NCI-H524 treated with DMSO at 0.1 percent for 48 hours (cell line): ENCODE data around the gene RHBG.
"Not testable (repeated sequence)": the region's sequence is repeated elsewhere in the genome, so short reads cannot be mapped to it uniquely, and the experiment has no call there.

Source experiments
- DNase-seq: peaks from one replicate; lab custom pipeline; 2025; lab: John Stamatoyannopoulos, UW

The RHBG gene

DNA sequence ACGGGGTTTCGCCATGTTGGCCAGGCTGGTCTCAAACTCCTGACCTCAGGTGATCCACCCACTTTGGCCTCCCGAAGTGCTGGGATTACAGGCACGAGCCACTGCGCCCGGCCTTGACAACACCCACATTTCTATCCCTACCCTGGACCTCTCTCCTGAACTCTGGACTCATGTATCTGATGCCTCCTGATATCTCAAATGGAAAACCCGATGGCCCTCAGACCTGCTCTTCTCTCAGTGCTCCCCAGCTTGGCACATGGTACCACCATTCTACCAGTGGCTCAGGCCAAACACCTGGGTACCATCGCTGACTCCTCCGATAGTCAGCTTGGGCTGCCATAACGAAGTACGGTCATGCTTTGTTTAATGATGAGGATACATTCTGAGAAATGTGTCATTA lies 8.5 kb upstream of the RHBG start:
- no peak for DNase-seq

DNA sequence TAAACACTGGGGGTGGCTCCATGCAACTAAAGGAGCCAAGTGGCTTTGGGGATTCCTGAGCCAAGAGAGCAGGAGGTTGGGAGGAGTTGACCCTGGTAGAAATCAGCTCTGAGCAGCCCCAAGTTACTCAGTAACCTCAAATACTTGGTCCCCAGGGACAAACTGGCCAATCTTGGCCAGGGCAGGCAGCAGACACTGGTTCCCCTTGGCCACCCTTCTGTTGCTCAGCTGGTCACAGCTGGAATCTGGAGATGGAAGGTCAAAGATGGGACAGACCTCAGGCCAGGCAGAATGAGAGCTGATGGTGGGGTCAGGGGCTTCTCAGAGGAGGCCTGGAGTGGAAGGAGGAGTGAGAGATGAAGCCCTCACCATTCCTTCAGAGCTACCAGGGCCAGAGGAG lies 3.3 kb upstream of the RHBG start:
- no peak for DNase-seq

DNA sequence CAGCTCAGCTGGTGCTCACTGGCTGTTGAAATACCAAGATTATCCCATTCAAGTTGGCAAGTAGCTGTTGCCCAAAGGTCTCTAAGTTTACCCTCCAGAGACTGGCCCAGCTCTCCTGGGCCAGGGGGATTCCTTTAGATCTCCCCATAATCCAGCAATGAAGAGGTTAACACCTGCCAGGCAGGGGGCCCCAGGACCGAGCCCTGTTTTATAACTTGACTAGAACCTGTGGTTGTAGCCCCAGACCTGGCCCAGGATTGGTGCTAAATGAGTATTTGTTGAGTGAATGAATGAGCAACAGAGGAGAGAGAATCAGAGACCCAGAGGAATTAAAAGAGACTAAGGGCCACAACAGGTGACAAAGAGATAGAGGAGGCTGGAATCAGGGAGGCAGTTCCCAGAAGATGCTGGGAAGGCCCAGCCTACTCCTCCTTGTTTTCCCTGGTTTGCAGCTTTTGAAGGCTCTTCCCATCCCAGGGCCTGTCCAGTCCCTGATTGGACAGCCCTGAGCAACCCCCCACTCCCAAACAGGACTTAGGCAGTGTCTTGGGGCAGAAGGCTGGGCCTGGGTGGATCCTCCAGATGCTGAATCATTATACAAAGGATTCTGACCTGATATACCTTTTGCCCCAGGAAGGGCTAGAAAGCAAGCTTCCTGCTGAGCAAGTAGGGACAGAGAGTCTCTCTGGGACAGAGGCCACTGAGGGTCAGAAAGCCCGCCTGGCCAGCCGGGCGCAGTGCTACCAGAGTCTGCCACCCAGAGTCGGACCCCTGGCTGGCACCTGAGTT lies 2.4 kb upstream of the RHBG start:
- DNase-seq, result no peak

DNA sequence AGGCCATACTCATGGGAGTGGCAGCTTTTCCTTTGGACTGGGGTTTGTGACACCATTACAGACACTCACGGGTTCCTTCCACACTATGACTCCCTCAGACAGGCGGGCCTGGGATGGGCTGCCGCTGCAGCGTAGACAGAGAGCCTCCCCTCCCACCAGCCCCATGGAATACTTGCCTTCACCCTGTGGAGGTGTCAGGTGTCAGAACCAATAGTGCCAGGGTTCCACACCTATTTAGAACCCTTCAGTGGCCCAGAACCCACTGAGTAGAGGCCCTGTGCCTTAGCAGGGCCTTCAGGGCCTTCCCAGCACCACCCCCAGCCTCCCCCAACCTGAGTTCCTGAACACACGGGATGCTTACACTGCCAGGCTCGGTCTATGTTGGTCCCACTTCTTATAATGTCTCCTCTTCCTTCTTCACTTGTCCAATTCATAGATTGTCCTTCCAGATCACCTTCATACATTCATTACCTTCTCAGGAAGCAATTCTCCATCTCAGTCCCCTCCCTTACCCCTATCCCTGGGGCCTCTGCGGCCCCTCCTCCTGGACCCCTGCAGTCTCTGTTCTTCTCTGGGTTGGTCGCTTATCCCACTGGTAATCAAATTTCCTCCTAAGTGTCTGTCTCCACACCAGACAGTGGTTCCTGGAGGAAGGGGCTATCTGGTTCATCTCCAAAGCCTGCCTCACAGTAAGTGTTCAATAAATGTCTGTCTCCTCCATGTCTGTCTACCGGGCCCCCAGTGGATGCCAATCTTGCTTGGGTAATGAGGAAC lies 1.4 kb upstream of the RHBG start:
- no peak for DNase-seq

DNA sequence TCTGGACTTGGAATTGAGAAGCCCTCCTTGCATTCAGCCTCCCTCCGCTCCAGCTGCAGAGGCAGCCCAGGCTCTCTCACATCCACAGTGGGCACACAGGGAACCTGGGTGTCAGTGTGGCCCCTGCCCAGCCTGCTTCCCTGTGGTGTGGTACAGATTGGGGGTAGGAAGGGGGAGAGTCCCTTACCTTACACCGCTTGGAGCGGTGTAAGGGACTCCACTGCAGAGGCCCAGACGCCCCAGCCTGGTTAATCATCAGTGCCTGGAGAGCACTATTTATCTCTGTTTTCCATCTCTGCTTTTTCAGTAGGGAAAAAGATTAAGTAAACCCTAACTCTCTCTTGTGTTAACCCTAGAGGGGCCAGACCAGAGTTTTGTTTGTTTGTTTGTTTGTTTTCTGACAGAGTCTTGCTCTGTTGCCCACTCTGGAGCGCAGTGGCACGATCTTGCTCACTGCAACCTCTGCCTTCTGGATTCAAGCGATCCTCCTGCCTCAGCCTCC lies 803 bp upstream of the RHBG start:
- no peak for DNase-seq

DNA sequence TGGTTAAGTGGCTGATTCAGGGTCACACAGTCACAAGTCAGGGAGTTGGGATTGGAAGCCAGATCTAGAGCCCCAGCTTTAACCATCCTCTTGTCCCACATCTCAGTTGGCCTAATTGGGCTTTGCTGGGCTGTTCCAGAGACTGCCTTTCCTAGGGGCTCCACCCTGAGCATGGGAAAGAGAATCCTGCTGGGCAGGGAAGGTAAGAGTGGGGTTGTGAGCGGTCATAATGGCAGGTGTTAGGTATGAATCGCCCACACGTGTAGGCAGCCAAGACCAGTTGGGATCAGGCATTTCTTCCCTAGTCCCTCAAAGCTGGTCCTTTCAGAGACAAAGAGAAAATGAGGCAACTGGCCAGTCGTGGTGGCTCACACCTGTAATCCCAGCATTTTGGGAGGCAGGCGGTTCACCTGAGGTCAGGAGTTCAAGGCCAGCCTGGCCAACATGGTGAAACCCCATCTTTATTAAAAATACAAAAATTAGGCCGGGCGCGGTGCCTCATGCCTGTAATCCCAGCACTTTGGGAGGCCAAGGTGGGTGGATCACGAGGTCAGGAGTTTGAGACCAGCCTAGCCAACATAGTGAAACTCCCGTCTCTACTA lies 775 bp downstream of the RHBG start:
- not testable (repeated sequence) for DNase-seq

DNA sequence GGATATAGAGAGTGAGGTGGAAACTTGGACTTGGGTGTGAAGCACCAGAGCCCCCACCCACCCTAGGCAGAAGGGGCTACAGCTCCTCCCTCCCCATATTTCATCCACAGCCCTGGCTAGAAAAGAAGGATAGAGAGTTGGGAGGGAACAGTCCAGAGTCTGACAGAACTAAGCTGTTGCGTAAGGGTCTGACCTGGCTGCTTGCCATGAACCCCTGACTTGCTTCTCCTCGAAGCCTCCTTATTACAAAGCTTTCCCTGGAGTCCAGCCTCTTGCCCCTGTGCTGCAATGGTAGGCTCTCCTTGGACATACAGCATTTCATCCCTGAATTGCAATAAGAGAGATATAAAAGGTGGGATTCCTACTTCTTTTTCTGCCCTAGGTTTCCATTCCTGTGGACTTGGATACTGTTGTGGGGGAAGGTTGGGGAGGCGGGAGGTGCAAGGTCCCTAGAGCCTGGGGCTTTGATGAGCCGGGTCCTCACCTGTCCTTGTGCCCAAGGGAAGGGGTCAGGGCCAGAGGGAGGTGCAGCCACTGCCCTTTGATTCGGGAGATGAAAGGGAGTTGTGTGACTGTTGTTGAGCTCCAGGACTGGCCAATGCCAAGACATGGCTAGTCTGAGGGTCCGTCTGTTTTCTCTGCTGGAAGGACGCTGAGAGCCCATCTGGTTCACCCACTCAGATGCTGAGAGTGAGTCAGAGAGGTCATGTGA lies 2.7 kb downstream of the RHBG start:
- DNase-seq, result peak; percentile 28

DNA sequence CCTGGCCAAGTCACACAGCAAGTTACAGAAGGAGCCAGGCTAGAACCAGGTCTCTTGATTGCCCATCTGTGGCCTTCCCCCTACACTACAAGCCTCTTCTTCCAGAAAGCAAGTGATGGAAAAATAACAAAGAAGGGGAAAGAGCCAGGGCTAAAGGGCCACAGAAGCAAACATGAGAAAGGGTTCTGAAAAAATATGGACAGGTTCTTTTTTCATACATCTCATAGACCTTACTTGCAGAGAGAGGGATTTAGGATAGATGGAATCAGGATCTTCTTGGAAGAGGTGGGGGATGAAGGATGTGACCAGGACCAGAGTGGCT lies 3.2 kb downstream of the RHBG start:
- no peak for DNase-seq

DNA sequence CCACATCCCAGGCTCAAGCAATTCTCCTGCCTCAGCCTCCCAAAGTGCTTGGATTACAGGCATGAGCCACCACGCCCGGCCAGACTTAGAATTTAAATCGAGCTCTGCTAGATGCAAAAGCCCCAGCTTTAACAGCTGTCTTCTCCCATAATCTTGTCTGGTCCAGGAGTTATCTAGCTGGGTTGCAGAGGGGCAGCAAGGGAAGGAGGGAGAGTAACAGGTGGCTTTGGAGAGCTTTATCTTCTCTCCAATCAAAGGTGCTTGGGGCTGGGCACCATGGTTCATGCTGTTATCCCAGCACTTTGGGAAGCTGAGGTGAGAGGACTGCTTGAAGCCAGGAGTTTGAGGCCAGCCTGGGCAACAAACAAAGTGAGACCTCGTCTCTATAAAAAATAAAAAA lies 3.9 kb downstream of the RHBG start:
- DNase-seq, result peak; percentile 42

DNA sequence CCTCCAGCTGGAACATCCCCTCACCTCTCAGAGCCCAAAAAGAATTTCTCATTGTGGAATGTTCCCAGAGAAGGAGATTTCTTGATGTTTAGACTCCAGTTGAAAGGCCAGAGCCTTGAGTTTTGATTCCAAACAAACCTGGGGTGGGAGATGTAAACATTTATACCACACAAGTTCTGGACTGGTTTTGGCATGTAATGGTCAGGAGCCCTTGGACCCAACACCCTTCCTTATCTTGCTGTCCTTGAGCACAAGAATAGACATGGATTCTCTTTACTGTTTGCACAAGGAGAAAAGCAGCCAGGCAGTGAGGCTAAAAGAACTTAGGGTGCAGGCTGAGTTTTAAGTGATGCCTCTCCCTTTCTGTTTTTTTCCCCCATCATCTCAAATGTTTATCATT lies 4.5 kb downstream of the RHBG start:
- DNase-seq, result no peak

DNA sequence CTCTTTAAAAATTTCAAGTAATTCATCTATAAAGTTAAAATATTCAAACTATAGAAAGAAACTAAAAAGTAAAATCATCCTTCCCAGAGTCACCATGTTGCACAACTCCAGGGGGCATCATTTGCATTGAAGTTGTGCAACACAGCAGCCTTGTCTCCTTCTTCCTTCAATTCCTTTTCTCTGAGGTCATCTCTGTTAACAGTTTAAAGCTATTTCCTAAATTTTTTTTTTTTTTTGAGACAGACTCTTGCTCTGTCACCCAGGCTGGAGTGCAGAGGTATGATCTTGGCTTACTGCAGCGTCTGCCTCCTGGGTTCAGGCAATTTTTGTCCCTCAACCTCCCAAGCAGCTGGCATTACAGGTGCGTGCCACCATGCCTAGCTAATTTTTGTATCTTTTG lies 7.1 kb downstream of the RHBG start:
- no peak for DNase-seq

DNA sequence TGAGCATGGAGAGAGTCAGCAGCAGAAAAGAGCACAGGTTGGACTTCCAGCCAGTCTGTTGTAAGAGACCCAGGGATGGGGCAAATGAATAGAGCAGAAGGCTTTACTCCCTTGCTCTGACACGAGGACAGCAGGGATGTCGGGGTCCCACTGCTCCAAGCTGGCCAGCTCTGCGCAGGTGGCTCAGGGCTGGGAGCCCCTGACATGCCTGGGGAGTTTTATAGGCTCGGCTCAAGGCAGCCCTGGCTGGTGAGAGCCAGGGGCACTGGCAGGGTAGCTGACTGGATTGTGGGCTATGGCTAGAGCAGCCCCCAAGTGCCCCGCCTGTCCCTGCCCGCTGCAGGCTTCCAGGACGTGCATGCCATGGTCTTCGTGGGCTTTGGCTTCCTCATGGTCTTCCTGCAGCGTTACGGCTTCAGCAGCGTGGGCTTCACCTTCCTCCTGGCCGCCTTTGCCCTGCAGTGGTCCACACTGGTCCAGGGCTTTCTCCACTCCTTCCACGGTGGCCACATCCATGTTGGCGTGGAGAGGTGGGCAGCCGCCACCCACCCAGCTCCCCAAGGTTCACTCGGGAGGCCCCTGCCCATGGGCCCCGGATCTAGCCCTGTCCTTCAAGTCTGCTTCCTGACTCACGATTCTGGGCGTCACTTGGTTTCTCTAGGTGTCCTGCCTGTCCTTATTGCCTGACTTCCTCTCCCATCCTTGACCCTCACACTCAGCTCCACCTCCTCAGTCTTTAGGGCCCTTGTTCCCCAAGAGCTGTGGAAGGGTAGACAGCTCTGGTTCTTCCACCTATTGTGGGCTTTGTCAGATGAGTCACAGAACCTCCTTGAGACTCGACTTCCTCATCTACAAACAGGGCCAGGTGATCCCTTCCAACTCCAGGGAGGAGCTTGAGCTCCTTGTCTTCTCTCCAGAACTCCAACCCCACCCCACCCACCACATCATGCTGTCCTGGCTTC lies 8.2 kb downstream of the RHBG start:
- DNase-seq, result no peak

DNA sequence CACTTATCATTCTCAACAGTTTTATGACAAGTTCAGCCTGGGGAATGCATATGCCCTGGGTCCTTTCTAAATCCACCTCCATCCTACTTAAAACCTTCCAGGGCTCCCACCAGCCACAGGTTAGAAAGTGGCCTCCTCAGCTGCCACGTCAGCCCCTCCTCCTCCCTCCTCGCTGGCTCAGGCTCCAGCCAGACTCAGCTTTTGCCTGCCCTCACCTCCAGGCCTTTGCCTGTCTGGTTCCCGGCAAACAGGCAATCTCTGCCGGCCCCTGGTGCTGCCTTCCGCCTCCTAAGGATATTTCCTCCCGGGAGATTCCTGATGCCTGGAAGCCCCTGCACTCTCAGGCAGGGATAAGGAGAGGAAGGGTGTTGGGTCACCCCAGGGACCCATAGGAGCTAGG lies 9.5 kb downstream of the RHBG start:
- DNase-seq, result no peak

DNA sequence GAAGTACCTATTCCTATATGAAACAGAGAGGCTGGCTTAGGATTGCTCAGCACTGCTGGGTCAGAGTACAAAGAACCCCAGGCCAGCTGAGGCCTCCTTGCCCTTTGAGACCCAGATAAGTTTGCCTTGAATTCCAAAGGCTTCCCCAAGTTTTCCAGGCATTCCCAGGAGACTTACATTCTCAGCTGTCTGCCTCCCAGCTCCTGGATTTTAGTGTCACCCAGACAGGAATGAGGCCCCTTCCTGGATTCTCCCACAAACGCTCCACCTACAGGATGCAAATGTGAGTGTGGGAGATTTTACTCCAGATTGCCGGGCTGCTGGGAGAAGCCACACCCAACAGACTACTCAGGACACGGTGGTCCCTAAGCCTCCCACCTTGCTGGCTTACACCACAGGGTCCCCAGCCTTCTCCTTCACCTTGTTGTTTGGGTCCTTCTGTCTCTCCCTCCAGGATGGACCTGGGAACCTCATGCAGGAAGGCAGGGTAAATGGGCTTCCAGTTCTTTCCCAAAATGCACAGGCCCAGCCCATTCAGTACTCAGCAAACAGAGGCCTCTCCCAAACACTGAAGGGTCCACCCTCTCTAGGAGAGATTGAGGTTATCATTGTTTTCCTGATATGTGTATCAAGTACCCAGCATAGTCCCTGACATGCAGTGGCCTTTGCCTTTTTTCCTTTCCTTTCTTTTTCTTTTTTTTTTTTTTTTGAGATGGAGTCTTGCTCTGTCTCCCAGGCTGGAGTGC lies 10.6 kb downstream of the RHBG start:
- DNase-seq, result no peak

DNA sequence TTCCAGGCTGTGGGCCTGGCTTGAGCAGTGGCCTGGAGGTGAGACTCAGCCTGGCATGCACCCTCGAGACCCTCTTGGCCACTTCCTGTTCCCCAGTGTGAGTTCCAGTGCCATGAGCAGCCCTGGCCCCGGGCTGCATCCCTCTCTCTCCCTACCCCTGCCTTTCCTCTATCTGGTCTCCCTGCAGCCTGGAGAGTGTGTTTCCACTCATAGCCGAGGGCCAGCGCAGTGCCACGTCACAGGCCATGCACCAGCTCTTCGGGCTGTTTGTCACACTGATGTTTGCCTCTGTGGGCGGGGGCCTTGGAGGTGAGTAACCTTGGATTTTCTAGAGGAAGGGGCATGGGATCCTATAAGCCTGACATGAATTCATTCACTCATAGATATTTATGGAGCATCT lies 13.6 kb downstream of the RHBG start:
- no peak for DNase-seq

DNA sequence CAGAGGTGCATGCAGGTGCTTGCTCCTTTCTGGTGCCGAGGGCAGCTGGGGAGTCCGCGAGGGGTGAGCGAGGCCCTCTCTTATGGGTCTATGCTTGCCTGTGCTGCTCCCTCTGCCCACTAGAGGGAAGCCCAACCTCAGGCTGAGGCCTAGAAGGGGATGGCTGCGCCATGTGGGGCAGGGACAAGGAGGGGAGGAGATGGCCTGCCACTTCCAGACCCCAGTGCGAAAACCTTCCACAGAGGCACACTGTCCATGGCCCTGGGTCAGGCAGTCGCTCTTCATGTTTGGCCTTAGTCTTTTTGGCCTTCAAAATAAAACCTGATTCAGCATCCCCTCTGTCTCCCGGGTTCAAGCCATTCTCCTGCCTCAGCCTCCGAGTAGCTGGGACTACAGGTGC lies 14.0 kb downstream of the RHBG start:
- DNase-seq, result peak; percentile 11

DNA sequence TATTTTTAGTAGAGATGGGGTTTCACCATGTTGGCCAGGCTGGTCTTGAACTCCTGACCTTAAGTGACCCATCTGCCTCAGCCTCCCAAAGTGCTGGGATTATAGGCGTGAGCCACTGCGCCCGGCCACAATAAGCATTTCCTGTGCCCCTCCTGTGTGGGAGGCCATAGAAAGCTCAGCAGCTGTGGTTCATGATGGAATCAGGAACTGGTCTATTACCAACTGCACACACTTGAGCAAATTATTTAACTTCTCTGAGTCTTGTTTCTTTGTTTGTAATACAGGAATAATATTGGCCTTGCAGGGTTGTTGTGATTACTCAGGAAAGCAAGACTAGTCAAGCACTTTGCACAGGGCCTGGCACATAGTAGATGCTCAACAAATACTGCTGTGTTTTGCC lies 15.0 kb downstream of the RHBG start:
- no peak for DNase-seq

DNA sequence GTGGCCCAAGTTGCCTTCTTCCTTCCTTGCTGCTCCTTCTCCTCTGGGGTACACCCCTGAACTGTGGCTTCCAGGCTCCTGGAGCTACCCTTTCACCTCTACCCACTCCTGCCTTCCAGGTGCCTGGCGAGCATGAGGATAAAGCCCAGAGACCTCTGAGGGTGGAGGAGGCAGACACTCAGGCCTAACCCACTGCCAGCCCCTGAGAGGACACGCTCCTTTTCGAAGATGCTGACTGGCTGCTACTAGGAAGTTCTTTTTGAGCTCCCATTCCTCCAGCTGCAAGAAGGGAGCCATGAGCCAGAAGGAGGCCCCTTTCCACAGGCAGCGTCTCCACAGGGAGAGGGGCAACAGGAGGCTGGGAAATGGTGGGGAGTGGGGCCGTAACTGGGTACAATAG lies 15.6 kb downstream of the RHBG start:
- no peak for DNase-seq

DNA sequence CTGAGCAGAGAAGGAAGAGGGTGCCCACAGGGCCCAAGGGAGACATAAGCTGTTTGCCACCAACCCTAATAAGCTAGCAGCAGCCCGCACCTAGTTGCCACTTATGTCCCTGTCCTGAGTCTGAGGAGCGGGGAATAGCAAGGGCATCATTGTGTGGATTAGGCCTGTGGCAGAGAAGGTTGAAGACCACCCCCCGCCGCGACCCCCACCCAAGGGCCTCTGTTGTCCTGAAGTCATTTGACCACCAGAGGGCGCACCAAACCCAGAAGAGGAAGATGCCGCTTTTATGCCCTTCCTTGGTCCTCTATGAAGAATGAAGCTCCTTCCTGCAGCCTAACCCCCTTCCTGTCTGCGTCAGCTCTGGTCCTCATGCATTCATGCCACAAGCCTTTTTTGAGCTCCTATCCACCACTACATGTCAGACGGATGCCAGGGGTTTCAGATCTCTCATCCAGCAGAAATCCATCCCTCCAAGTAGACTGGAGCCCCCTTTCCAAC lies 16.6 kb downstream of the RHBG start:
- no peak for DNase-seq

DNA sequence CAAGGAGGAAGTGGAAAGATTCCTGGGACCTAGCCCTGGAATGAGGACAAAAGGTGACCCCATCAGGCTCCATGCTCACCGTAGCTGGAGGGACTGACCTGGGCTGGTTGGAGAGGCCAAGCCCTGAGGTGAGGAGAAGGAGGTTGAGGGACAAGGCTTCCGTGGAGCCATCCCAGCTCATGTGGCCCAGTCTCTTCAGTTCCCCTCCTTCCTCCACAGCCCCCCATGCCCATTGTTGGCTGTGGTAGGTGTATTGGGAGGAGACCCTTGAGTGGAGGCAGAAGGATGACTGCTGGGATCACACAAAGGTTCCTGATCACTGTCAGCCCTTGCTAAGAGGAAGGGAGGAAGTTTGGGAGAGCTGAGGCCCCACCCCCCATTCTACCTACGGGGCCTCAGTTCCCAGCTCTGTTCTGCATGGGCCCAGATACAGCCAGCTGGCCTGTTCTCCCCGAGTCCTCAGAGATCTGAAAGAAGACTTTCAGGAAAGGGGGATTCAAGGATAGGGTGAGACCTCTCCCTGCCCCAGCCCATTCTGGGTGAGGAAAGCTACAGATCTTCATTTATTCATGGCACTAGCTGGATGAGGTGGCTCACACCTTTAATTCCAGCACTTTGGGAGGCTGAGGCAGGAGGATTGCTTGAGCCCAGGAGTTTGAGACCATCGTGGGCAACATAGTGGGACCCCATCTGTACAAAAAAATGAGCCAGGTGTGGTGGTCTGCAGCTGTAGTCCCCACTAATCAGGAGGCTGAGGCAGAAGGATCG lies 17.3 kb downstream of the RHBG start:
- no peak for DNase-seq
